Measurements from ENCODE around the gene LRRN2.

LRRN2 gene

DNA sequence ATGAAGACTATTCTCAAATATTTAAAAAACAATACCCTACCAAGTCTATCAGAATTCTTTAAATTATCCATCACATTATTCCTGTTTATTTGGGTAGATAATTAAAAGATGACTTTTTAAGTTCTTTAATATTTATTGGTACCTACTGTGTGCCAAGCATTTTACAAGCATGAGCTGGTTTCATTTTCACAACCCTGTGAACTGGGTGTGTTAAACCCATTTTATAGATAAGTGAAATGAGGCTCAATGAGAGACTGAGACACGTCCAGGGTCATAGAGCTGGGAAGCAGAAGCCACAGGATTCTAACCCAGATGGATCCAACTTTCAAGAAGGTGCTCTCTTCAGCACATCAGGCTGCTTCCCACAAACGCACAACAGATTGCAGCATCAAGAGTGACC lies 12.3 kb downstream of the LRRN2 start:
- no peak overlapping the region for H3K4me3 ChIP-seq (ENCODE audit: low read depth, low read length)
- TF ChIP-seq, protein P1, sequence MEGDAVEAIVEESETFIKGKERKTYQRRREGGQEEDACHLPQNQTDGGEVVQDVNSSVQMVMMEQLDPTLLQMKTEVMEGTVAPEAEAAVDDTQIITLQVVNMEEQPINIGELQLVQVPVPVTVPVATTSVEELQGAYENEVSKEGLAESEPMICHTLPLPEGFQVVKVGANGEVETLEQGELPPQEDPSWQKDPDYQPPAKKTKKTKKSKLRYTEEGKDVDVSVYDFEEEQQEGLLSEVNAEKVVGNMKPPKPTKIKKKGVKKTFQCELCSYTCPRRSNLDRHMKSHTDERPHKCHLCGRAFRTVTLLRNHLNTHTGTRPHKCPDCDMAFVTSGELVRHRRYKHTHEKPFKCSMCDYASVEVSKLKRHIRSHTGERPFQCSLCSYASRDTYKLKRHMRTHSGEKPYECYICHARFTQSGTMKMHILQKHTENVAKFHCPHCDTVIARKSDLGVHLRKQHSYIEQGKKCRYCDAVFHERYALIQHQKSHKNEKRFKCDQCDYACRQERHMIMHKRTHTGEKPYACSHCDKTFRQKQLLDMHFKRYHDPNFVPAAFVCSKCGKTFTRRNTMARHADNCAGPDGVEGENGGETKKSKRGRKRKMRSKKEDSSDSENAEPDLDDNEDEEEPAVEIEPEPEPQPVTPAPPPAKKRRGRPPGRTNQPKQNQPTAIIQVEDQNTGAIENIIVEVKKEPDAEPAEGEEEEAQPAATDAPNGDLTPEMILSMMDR (IDR thresholded peaks at IDR 0.05; ENCODE audit: low read depth, low read length, missing control alignments): no peak
- no peak for DNase-seq (ENCODE audit: low read depth)

DNA sequence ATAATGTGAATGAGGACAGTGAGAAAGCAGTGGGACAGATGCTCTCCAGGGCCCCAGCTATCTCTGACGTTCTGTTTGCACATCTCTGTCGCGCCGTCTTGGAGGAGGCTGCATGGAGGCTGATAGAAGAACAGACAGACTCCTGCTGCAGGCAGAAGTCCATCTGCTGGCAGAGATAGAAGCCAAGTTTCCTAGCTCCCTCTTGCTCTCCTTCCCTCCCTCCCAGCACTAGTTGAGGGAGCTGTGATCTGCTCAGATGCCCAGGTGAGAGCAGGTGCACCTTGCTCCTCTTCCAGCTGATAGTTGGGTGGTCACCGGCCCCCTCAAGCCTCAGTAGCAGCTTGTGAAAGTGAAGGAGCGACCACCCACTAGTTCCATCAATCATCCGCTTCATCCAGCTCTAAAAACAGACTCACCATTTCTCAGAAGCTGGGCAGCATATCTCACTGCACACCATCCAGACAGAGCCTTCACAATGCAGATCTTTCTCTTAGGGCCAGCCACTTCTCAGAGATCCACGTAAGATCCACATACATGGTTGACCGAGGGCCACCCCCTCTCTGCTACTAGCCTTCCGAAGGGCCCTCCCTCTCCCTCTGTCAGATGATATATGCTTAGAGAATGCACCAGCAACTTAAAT lies 12.9 kb downstream of the LRRN2 start:
- H3K4me3 ChIP-seq (ENCODE audit: low read depth, low read length): no peak overlapping the region
- no peak for DNase-seq (ENCODE audit: low read depth)
- TF ChIP-seq, protein P1 (IDR thresholded peaks at IDR 0.05; ENCODE audit: low read depth, low read length, missing control alignments): no peak

DNA sequence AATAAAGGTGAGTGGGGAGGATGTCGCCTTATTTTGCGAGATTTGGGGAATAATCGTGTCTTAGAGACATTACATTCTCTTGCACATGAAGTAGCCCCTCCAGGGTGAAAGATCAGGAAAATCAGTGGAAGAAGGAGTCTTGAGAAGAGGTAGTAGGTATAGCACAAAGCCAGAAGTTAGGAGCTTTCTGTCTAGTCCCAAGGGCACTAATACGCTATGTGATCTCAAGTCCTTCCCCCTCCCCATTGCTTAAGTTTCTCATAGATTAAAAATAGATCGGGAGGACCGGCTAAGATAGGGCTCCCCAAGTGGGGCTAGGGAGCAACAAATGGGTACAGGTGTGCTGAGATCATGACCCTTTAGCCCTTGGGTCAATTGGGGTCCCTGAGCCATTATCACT lies 13.5 kb downstream of the LRRN2 start:
- DNase-seq (ENCODE audit: low read depth): no peak
- TF ChIP-seq, protein P1 (IDR thresholded peaks at IDR 0.05; ENCODE audit: low read depth, low read length, missing control alignments): no peak
- no peak overlapping the region for H3K4me3 ChIP-seq (ENCODE audit: low read depth, low read length)

GRCh38 chr1:204670152-204670927 lies 15.2 kb downstream of the LRRN2 start:
- no peak overlapping the region for H3K4me3 ChIP-seq (ENCODE audit: low read depth, low read length)
- no peak for DNase-seq (ENCODE audit: low read depth)
- TF ChIP-seq, protein P1 (IDR thresholded peaks at IDR 0.05; ENCODE audit: low read depth, low read length, missing control alignments): no peak

DNA sequence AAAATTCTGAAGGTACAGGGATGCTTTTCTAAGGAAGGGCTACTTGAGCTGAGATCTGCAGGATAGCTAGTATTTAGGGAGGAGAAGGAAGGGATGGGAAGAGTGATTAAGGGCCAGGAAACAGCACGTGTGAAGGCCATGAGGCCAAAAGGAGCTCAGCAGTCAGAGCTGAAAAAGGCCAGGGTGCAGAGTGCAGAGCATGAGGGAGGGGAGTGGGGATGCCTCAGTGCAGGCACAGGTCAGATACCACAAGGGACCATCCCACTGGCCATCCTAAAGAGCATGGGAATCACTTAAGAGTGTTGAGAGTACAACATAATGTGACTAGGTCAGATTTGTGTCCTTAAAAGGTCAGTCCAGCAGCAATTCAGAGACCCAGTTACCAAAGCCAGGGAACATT lies 16.0 kb downstream of the LRRN2 start:
- no peak overlapping the region for H3K4me3 ChIP-seq (ENCODE audit: low read depth, low read length)
- no peak for DNase-seq (ENCODE audit: low read depth)
- TF ChIP-seq, protein P1 (IDR thresholded peaks at IDR 0.05; ENCODE audit: low read depth, low read length, missing control alignments): no peak

- DNase-seq (ENCODE audit: low read depth): no peak
- no peak overlapping the region for H3K4me3 ChIP-seq (ENCODE audit: low read depth, low read length)
- TF ChIP-seq, protein P1 (IDR thresholded peaks at IDR 0.05; ENCODE audit: low read depth, low read length, missing control alignments): no peak
Observed at GRCh38 chr1:204664384-204664651, 21.2 kb downstream of the LRRN2 start.
